Neural crest cell (in vitro differentiated cells): ENCODE data around the gene HEBP2. TPM values are rescaled to one million over a fixed set of nuclear protein-coding genes. Genes with fewer than 3 reads are reported as not detected.

Source experiments
- DNase-seq: peaks from one replicate; pipeline ENCODE4 v3.0.0; 2021; ENCODE audit warnings: low read depth, mixed read lengths, low spot score
- H3K27ac Mint-ChIP-seq: one replicate; pipeline ENCODE4 v1.8.0; 2021; ENCODE audit warnings: mild to moderate bottlenecking, mixed read lengths; ENCODE audit not compliant: unreplicated experiment
- H3K27me3 Mint-ChIP-seq: 2 replicates; pipeline ENCODE4 v1.8.0; 2021; ENCODE audit warnings: low read depth, mild to moderate bottlenecking, mixed read lengths
- H3K36me3 Mint-ChIP-seq: 2 replicates; pipeline ENCODE4 v1.8.0; 2021; ENCODE audit warnings: low read depth, mild to moderate bottlenecking, mixed read lengths
- H3K4me1 Mint-ChIP-seq: 2 replicates; pipeline ENCODE4 v1.8.0; 2021; ENCODE audit warnings: mixed read lengths
- H3K4me3 Mint-ChIP-seq: one replicate; pipeline ENCODE4 v1.8.0; 2021; ENCODE audit warnings: mild to moderate bottlenecking, mixed read lengths
- H3K9me3 Mint-ChIP-seq: 2 replicates; pipeline ENCODE4 v1.8.0; 2021; ENCODE audit warnings: mixed read lengths
- CTCF ChIP-seq: fragments of 200-600 bp; sonication (generic); conservative IDR thresholded peaks from 2 replicates; pipeline ENCODE4 v1.5.0; 2021; ENCODE audit warnings: antibody characterized with exemption, mild to moderate bottlenecking
- total RNA-seq: library from RNA; stranded (reverse); gene quantifications from 2 replicates; pipeline ENCODE4 v1.2.1, GENCODE V29; 2021

Gene HEBP2
- total RNA-seq, 1 donor from 2014 or later, result 26.5 TPM

GRCh38 chr6:138371720-138372119, 32.3 kb upstream of the HEBP2 start:
- Mint-ChIP-seq H3K4me1 (peaks cover 10% of the 10 kb centered on the region), H3K27ac (no peak overlapping the region), H3K4me3 (no peak overlapping the region)

GRCh38 chr6:138372711-138373463, 31.1 kb upstream of the HEBP2 start:
- Mint-ChIP-seq H3K4me1 (peaks cover 10% of the 10 kb centered on the region), H3K9me3 (no peaks in the 10 kb centered on the region), H3K27ac (no peak overlapping the region), H3K27me3 (no peaks in the 10 kb centered on the region), H3K4me3 (no peak overlapping the region), H3K36me3 (no peaks in the 10 kb centered on the region)
- no peak for DNase-seq
- TF ChIP-seq CTCF, result peak; percentile 28

More at GRCh38 chr6:138371720-138372119, 32.3 kb upstream of the HEBP2 start:
- no peak for TF ChIP-seq CTCF
- H3K27me3 Mint-ChIP-seq, result no peaks in the 10 kb centered on the region
- peaks cover 2% of the 10 kb centered on the region for H3K9me3 Mint-ChIP-seq
- peaks cover 2% of the 10 kb centered on the region for H3K36me3 Mint-ChIP-seq
- DNase-seq, result no peak

GRCh38 chr6:138374230-138374629, 29.8 kb upstream of the HEBP2 start:
- H3K27me3 Mint-ChIP-seq, result no peaks in the 10 kb centered on the region
- DNase-seq, result no peak
- peak overlapping the region; percentile 17 for H3K27ac Mint-ChIP-seq
- peaks cover 10% of the 10 kb centered on the region for H3K4me1 Mint-ChIP-seq
- TF ChIP-seq CTCF, result no peak
- no peak overlapping the region for H3K4me3 Mint-ChIP-seq
- H3K36me3 Mint-ChIP-seq, result no peaks in the 10 kb centered on the region
- no peaks in the 10 kb centered on the region for H3K9me3 Mint-ChIP-seq

GRCh38 chr6:138374815-138375214, 29.2 kb upstream of the HEBP2 start:
- peaks cover 10% of the 10 kb centered on the region for H3K4me1 Mint-ChIP-seq
- no peak for TF ChIP-seq CTCF

GRCh38 chr6:138377042-138377441, 27.0 kb upstream of the HEBP2 start:
- Mint-ChIP-seq H3K27me3 (no peaks in the 10 kb centered on the region), H3K36me3 (no peaks in the 10 kb centered on the region), H3K9me3 (no peaks in the 10 kb centered on the region), H3K4me1 (peaks cover 4% of the 10 kb centered on the region), H3K27ac (no peak overlapping the region), H3K4me3 (no peak overlapping the region)
- no peak for TF ChIP-seq CTCF
- DNase-seq, result no peak

More at GRCh38 chr6:138374815-138375214, 29.2 kb upstream of the HEBP2 start:
- Mint-ChIP-seq H3K27me3 (no peaks in the 10 kb centered on the region), H3K4me3 (no peak overlapping the region), H3K9me3 (no peaks in the 10 kb centered on the region), H3K27ac (no peak overlapping the region), H3K36me3 (no peaks in the 10 kb centered on the region)
- DNase-seq, result no peak
